Kidney (tissue), 14 donors: Measurements from ENCODE around the gene EPS8. TPM values are rescaled to one million over a fixed set of nuclear protein-coding genes. Genes with fewer than 3 reads are reported as not detected.

Experiments
- DNase-seq, 5 donors: peaks; one replicate each; pipeline ENCODE4 v3.0.0-alpha.2; 2013 to 2020
- FAIRE-seq: peaks from 2 replicates; lab custom pipeline; 2012; peaks lifted over from hg19 to GRCh38; lab: Jason Lieb, UNC
- H3K27ac ChIP-seq, 2 donors: one replicate each; pipeline ENCODE4 v1.7.0; 2013; ENCODE audit warnings: low read depth in 2 of 2, low read length in 2 of 2, inconsistent platforms in 1 of 2
- H3K27me3 ChIP-seq: one replicate; pipeline ENCODE4 v1.7.1; 2013; ENCODE audit warnings: low read length, inconsistent platforms; ENCODE audit not compliant: control insufficient read depth, insufficient read depth
- H3K36me3 ChIP-seq, 3 donors: one replicate each; pipeline versions ENCODE4 v1.7.0 to v1.7.1; 2013; ENCODE audit warnings: low read length in 3 of 3, control low read depth in 1 of 3, inconsistent platforms in 1 of 3; ENCODE audit not compliant: insufficient read depth in 3 of 3, control insufficient read depth in 2 of 3
- H3K4me1 ChIP-seq, 3 donors: one replicate each; pipeline versions ENCODE4 v1.7.0 to v1.7.1; 2013; ENCODE audit warnings: low read length in 3 of 3, inconsistent platforms in 1 of 3, low read depth in 1 of 3; ENCODE audit not compliant: control insufficient read depth in 2 of 3, insufficient read depth in 2 of 3
- H3K4me3 ChIP-seq, 3 donors: one replicate each; pipeline versions ENCODE4 v1.7.0 to v1.8.1; 2013; ENCODE audit warnings: low read length in 3 of 3, control low read depth in 1 of 3, inconsistent platforms in 1 of 3
- H3K9ac ChIP-seq, 3 donors: one replicate each; pipeline versions ENCODE4 v1.7.0 to v1.7.1; 2013; ENCODE audit warnings: low read length in 3 of 3, control low read depth in 1 of 3, inconsistent platforms in 1 of 3
- H3K9me3 ChIP-seq, 3 donors: one replicate each; pipeline versions ENCODE4 v1.7.0 to v1.7.1; 2013; ENCODE audit warnings: low read length in 3 of 3, control low read depth in 1 of 3, inconsistent platforms in 1 of 3; ENCODE audit not compliant: control insufficient read depth in 2 of 3, insufficient read depth in 1 of 3
- intact Hi-C: fragments of 100-400 bp; cut with DNase I; formaldehyde crosslinking; loops from one replicate; pipeline ENCODE4 v1.11.1; 2022
- polyA plus RNA-seq: library from polyadenylated mRNA; stranded (reverse); fragments of 350-450 nt; fragmentation: Illumina TruSeq; extraction: RNeasy Lipid Tissue Mini Kit (QIAGEN cat#74804); gene quantifications from one replicate; pipeline ENCODE4 v1.2.3, GENCODE V29; 2014; ENCODE audit warnings: low read depth, low replicate concordance; ENCODE audit not compliant: insufficient read depth
- total RNA-seq: library from RNA; stranded (reverse); fragmentation: NEBNext Ultra II Directional; extraction: Animal tissue kit (Norgen Biotek cat#: 25700); gene quantifications from one replicate; pipeline ENCODE4 v1.2.1, GENCODE V29; 2021
- TF ChIP-seq, protein P1 (sequence below): IDR thresholded peaks from 3 replicates; pipeline ENCODE4 v1.5.1; 2012; ENCODE audit warnings: mild to moderate bottlenecking, moderate library complexity, borderline replicate concordance; ENCODE audit not compliant: insufficient read depth; ENCODE audit errors: extremely low read depth
- donor health status: control.
- donor health status: control.
- donor health status: control.
- donor health status: control.
- donor health status: control.
- donor health status: DM: yes; HTN: yes; CAD: no.
- donor health status: Normal renal cell carcinoma (clear cell type).

EPS8 gene
- total and polyA plus RNA-seq, 2 donors from 2014 or later = 33.9 to 80.3 TPM

DNA sequence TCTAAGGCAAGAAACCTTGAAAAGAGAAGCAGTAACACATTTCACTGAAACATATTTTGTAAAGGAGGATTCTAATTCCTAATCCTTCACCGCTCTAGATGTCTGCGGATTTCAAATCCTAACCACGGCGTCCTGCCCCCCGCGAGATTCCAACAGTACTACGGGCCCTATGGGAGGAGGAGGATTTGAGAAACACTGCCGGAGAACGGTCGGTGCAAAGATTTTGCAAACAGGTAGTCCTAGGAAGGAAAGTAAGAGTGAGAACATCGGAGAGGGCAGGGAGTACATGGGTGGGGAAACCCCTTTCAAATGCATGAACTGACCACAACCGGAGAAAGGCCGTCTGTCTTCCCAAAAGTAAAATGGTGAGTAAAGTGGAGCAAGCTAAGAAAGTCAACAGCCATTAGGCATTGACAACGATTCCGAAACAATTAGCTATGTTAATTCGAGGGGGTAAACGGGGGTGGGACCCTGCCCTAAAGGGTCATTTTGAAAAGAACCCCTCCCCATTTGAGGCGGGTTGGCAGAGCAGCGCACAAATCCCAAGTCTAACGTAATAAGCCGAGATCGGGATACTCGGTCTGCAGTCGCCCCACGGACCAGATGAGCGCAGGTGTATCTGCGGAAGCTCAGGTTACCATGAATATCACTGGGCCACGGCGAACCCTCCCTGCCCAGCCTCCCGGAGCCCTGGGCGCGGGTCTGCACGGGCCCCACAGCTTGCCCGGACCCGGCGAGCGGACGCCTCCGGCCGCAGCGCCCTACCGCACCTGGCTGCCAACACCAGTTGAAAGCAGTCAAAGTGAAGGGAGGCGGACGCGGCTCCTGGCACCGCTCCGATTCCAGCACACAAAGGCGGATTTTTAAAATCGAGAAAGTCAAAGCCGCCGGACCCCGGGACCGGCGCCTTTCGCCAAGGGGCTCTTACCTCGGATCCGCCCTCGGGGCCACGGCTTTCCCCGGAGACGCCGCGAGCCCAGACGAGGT, 662 bp downstream of the EPS8 start:
- Histone ChIP-seq H3K4me1 (peaks cover 0 to 4% (median 0%) of the 10 kb centered on the region in 3 donors), H3K27me3 (no peaks in the 10 kb centered on the region), H3K4me3 (peak overlapping the region; percentile 82 to 96 (median 90)), H3K27ac (peak overlapping the region; percentile 85 to 88), H3K9ac (peak overlapping the region; percentile 68 to 94 (median 90)), H3K9me3 (no peaks in the 10 kb centered on the region), H3K36me3 (no peaks in the 10 kb centered on the region)
- intact Hi-C loops = no loop called here
- peak; percentile 41 to 74 (median 57) for DNase-seq
- TF ChIP-seq, protein P1, sequence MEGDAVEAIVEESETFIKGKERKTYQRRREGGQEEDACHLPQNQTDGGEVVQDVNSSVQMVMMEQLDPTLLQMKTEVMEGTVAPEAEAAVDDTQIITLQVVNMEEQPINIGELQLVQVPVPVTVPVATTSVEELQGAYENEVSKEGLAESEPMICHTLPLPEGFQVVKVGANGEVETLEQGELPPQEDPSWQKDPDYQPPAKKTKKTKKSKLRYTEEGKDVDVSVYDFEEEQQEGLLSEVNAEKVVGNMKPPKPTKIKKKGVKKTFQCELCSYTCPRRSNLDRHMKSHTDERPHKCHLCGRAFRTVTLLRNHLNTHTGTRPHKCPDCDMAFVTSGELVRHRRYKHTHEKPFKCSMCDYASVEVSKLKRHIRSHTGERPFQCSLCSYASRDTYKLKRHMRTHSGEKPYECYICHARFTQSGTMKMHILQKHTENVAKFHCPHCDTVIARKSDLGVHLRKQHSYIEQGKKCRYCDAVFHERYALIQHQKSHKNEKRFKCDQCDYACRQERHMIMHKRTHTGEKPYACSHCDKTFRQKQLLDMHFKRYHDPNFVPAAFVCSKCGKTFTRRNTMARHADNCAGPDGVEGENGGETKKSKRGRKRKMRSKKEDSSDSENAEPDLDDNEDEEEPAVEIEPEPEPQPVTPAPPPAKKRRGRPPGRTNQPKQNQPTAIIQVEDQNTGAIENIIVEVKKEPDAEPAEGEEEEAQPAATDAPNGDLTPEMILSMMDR = no peak
- no peak for FAIRE-seq

DNA sequence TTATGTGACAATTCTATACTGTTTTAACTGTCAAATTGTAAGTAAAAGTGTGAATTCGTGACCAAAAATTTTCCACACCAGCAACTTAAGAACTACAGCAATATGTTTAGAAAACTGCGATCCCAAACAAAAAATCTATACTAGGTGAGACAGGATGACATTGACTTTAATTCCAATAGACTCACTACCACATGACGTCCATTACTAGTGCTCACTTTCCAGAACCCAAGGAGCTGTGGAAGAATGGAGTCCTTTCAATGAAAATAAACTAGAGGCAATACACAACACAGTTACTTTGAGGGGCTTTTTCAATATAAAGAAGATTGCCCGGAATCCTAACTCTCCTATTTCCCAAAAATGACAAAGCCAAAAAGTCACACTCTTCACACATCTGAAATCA, 1.4 kb downstream of the EPS8 start:
- H3K4me3 ChIP-seq = peak overlapping the region; percentile 82 to 96 (median 90)

DNA sequence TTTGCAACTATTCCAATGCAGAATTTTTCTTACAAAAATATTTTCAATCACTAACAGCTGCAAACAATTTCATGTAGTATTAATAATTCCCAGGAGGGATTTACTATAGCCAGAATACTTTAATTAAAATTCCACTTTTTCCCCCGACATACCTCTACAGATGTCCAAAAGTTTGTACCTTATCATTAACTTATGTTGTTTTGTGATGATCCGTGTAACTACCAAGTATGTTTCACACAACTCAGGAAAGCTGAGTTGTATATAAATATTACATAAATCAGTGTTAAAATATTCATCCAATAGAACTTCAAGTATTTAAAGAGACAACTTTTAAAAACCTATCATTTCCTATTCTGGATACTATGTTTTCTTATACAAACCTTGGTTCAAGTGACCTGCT, 2.4 kb downstream of the EPS8 start:
- FAIRE-seq (peak; percentile 32), DNase-seq (no peak)
- Histone ChIP-seq H3K27ac (no peak overlapping the region), H3K9me3 (no peaks in the 10 kb centered on the region), H3K4me1 (peaks cover 0 to 4% (median 0%) of the 10 kb centered on the region in 3 donors), H3K9ac (no peak overlapping the region), H3K27me3 (no peaks in the 10 kb centered on the region), H3K4me3 (peak overlapping the region in 1 of 3 donors; percentile 82), H3K36me3 (no peaks in the 10 kb centered on the region)
- intact Hi-C loops = no loop called here
- TF ChIP-seq, protein P1 = no peak

More for the DNA sequence above, 1.4 kb downstream of the EPS8 start:
- peaks cover 0 to 4% (median 0%) of the 10 kb centered on the region in 3 donors for H3K4me1 ChIP-seq
- no peaks in the 10 kb centered on the region for H3K36me3 ChIP-seq
- FAIRE-seq (no peak), DNase-seq (no peak)
- H3K27me3 ChIP-seq = no peaks in the 10 kb centered on the region
- H3K9ac ChIP-seq = peak overlapping the region; percentile 68 to 94 (median 90)
- no peaks in the 10 kb centered on the region for H3K9me3 ChIP-seq
- TF ChIP-seq, protein P1 = no peak
- peak overlapping the region; percentile 85 to 88 for H3K27ac ChIP-seq
- intact Hi-C loops = no loop called here
